CD4-positive, alpha-beta T cell treated with Interleukin-12 subunit alpha and Interleukin-12 subunit beta, for 1 hour (primary cell): Measurements from ENCODE around the gene ESYT2.

ENCODE experiments used
- DNase-seq: peaks from one replicate; pipeline ENCODE4 v3.0.0-alpha.2; 2020

The ESYT2 gene

GRCh38 chr7:158795272-158795671 lies 34.0 kb downstream of the ESYT2 start:
- no peak for DNase-seq

- no peak for DNase-seq
These were observed 38.2 kb downstream of the ESYT2 start for GRCh38 chr7:158791107-158791506.

GRCh38 chr7:158789842-158790241 lies 39.5 kb downstream of the ESYT2 start:
- DNase-seq: no peak

- no peak for DNase-seq
These were observed 42.4 kb downstream of the ESYT2 start for GRCh38 chr7:158786898-158787297.

GRCh38 chr7:158784270-158784669 lies 45.0 kb downstream of the ESYT2 start:
- no peak for DNase-seq

GRCh38 chr7:158783595-158783994 lies 45.7 kb downstream of the ESYT2 start:
- no peak for DNase-seq

- DNase-seq: peak; percentile 29
These were observed 46.4 kb downstream of the ESYT2 start for GRCh38 chr7:158782761-158783401.

GRCh38 chr7:158781974-158782664 lies 47.2 kb downstream of the ESYT2 start:
- DNase-seq: no peak

GRCh38 chr7:158781217-158781973 lies 47.9 kb downstream of the ESYT2 start:
- no peak for DNase-seq

GRCh38 chr7:158779061-158780000 lies 50.0 kb downstream of the ESYT2 start:
- no peak for DNase-seq

GRCh38 chr7:158778471-158778870 lies 50.8 kb downstream of the ESYT2 start:
- DNase-seq: no peak

- no peak for DNase-seq
These were observed 51.5 kb downstream of the ESYT2 start for GRCh38 chr7:158777793-158778192.

GRCh38 chr7:158776474-158776873 lies 52.8 kb downstream of the ESYT2 start:
- DNase-seq: no peak

- no peak for DNase-seq
These were observed 54.4 kb downstream of the ESYT2 start for GRCh38 chr7:158774952-158775351.

GRCh38 chr7:158772916-158773315 lies 56.4 kb downstream of the ESYT2 start:
- no peak for DNase-seq

- no peak for DNase-seq
These were observed 58.0 kb downstream of the ESYT2 start for GRCh38 chr7:158771213-158771834.

GRCh38 chr7:158767707-158768106 lies 61.6 kb downstream of the ESYT2 start:
- no peak for DNase-seq

- DNase-seq: no peak
These were observed 62.6 kb downstream of the ESYT2 start for GRCh38 chr7:158766570-158767281.

- DNase-seq: no peak
These were observed 64.3 kb downstream of the ESYT2 start for GRCh38 chr7:158765020-158765419.

- DNase-seq: no peak
These were observed 65.8 kb downstream of the ESYT2 start for GRCh38 chr7:158763454-158764033.

GRCh38 chr7:158761945-158762344 lies 67.4 kb downstream of the ESYT2 start:
- DNase-seq: no peak
